Keratinocyte (primary cell): Measurements from ENCODE around the gene LENG8. TPM values are rescaled to one million over a fixed set of nuclear protein-coding genes. Genes with fewer than 3 reads are reported as not detected.

ENCODE experiments used
- DNase-seq: peaks from one replicate; pipeline ENCODE4 v3.0.0-alpha.2; 2011; ENCODE audit warnings: low read depth, missing footprints, low spot score
- FAIRE-seq: peaks from 2 replicates; lab custom pipeline; 2011; peaks lifted over from hg19 to GRCh38; lab: Jason Lieb, UNC
- H2AFZ ChIP-seq: 2 replicates; pipeline ENCODE4 v1.6.0; 2012; ENCODE audit warnings: low read length, control low read depth, inconsistent platforms; ENCODE audit not compliant: control insufficient read depth
- H3K27ac ChIP-seq: 2 replicates; pipeline ENCODE4 v1.5.1; 2011; ENCODE audit warnings: low read length; ENCODE audit not compliant: control insufficient read depth, insufficient read depth
- H3K27me3 ChIP-seq: 3 replicates; pipeline ENCODE4 v1.6.0; 2011; ENCODE audit warnings: low read length; ENCODE audit not compliant: control insufficient read depth, insufficient read depth; ENCODE audit errors: extremely low read depth
- H3K36me3 ChIP-seq, 2 experiments: 2 replicates in 1 of 2; 3 replicates in 1 of 2; pipeline ENCODE4 v1.5.1; 2011; ENCODE audit warnings: low read length in 2 of 2, mild to moderate bottlenecking in 1 of 2; ENCODE audit not compliant: control insufficient read depth in 2 of 2, insufficient read depth in 2 of 2; ENCODE audit errors: extremely low read depth in 1 of 2
- H3K4me1 ChIP-seq: 3 replicates; pipeline ENCODE4 v1.5.1; 2011; ENCODE audit warnings: low read length; ENCODE audit not compliant: control insufficient read depth, insufficient read depth; ENCODE audit errors: extremely low read depth
- H3K4me2 ChIP-seq: 3 replicates; pipeline ENCODE4 v1.6.0; 2011; ENCODE audit warnings: low read depth, low read length; ENCODE audit not compliant: control insufficient read depth, insufficient read depth; ENCODE audit errors: extremely low read depth
- H3K4me3 ChIP-seq, 3 experiments: fragments of 200-600 bp in 1 of 3; sonication (generic) in 1 of 3; 2 replicates in 2 of 3; 3 replicates in 1 of 3; pipeline ENCODE4 v1.5.1; 2011 to 2016; ENCODE audit warnings: low read length in 3 of 3, mild to moderate bottlenecking in 3 of 3, control low read depth in 2 of 3, inconsistent platforms in 1 of 3, low read depth in 1 of 3, mixed read lengths in 1 of 3, mixed run types in 1 of 3, moderate library complexity in 1 of 3; ENCODE audit not compliant: control insufficient read depth in 2 of 3, insufficient read depth in 2 of 3; ENCODE audit errors: extremely low read depth in 1 of 3
- H3K79me2 ChIP-seq: 2 replicates; pipeline ENCODE4 v1.6.0; 2012; ENCODE audit warnings: low read length; ENCODE audit not compliant: control insufficient read depth, insufficient read depth
- H3K9ac ChIP-seq: 3 replicates; pipeline ENCODE4 v1.6.0; 2011; ENCODE audit warnings: low read length; ENCODE audit not compliant: control insufficient read depth, insufficient read depth; ENCODE audit errors: extremely low read depth
- H3K9me1 ChIP-seq: 3 replicates; pipeline ENCODE4 v1.6.0; 2011; ENCODE audit warnings: low read length; ENCODE audit not compliant: control insufficient read depth, insufficient read depth; ENCODE audit errors: extremely low read depth
- H3K9me3 ChIP-seq: 2 replicates; pipeline ENCODE4 v1.5.1; 2012; ENCODE audit warnings: low read depth, low read length; ENCODE audit not compliant: control insufficient read depth
- H4K20me1 ChIP-seq: 3 replicates; pipeline ENCODE4 v1.6.0; 2011; ENCODE audit warnings: low read length; ENCODE audit not compliant: control insufficient read depth, insufficient read depth; ENCODE audit errors: extremely low read depth
- EZH2 ChIP-seq: IDR thresholded peaks from one replicate; pipeline ENCODE4 v1.6.1; 2012; ENCODE audit warnings: inconsistent platforms, mild to moderate bottlenecking, low read length, moderate library complexity
- dilution Hi-C: fragments of 300-500 bp; cut with MboI; formaldehyde crosslinking; loops from one replicate; pipeline ENCODE4 v1.7.0; 2020; ENCODE audit warnings: low sequenced_read_pairs; ENCODE audit not compliant: extremely low pct_ligation_motif_present
- polyA plus RNA-seq, 5 experiments: library from polyadenylated mRNA; depleted of rRNA in 3 of 5; stranded (reverse) in 3 of 5; stranded (forward) in 1 of 5; unstranded in 1 of 5; fragments of >200 nt; gene quantifications; 1 replicate in 1 of 5; 2 replicates in 3 of 5; 3 replicates in 1 of 5; pipeline versions ENCODE4 v1.2.1 to v1.2.3, GENCODE V29; 2011 to 2012; ENCODE audit warnings: missing spikeins in 2 of 5, low read depth in 1 of 5, low replicate concordance in 1 of 5
- TF ChIP-seq, protein P1 (sequence below), 3 experiments: IDR thresholded peaks in 1 of 3; conservative IDR thresholded peaks in 1 of 3; optimal IDR thresholded peaks in 1 of 3; 2 replicates in 2 of 3; 3 replicates in 1 of 3; pipeline versions ENCODE3 to v1.5.1; 2011; ENCODE audit warnings: low read length in 3 of 3, mild to moderate bottlenecking in 3 of 3, moderate library complexity in 2 of 3, control low read depth in 1 of 3, inconsistent platforms in 1 of 3; ENCODE audit not compliant: insufficient read depth in 2 of 3; ENCODE audit errors: extremely low read depth in 1 of 3

Gene LENG8
- polyA plus RNA-seq, 1 donor (not counting 4 experiments of a cell fraction or from before 2014, with no cell fraction given), result 29.4 TPM

DNA sequence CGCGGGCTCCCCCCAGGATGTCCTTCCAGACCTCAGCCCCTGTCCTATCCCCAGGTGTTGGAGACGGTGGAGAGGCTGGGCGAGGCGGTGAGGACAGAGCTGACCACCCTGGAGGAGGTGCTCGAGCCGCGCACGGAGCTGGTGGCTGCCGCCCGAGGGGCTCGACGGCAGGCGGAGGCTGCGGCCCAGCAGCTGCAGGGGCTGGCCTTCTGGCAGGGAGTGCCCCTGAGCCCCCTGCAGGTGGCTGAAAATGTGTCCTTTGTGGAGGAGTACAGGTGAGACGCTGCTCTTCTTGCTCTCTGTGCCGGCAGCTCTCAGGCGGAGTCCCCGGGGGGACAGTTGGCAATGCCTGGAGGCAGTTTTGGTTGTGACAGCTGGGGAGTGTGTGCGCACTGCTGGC lies 26.9 kb upstream of the LENG8 start:
- H3K4me2 ChIP-seq, result no peak overlapping the region
- no peaks in the 10 kb centered on the region for H3K4me1 ChIP-seq
- no peaks in the 10 kb centered on the region for H3K79me2 ChIP-seq
- no peak for DNase-seq
- no peaks in the 10 kb centered on the region for H4K20me1 ChIP-seq
- H3K36me3 ChIP-seq, result no peaks in the 10 kb centered on the region
- no peak overlapping the region for H2AFZ ChIP-seq
- TF ChIP-seq, protein P1, sequence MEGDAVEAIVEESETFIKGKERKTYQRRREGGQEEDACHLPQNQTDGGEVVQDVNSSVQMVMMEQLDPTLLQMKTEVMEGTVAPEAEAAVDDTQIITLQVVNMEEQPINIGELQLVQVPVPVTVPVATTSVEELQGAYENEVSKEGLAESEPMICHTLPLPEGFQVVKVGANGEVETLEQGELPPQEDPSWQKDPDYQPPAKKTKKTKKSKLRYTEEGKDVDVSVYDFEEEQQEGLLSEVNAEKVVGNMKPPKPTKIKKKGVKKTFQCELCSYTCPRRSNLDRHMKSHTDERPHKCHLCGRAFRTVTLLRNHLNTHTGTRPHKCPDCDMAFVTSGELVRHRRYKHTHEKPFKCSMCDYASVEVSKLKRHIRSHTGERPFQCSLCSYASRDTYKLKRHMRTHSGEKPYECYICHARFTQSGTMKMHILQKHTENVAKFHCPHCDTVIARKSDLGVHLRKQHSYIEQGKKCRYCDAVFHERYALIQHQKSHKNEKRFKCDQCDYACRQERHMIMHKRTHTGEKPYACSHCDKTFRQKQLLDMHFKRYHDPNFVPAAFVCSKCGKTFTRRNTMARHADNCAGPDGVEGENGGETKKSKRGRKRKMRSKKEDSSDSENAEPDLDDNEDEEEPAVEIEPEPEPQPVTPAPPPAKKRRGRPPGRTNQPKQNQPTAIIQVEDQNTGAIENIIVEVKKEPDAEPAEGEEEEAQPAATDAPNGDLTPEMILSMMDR (optimal IDR thresholded peaks at IDR 0.05 in 1 of 3, IDR thresholded peaks at IDR 0.05 in 1 of 3, conservative IDR thresholded peaks at IDR 0.05 in 1 of 3; ENCODE audit: extremely low read depth in 1 of 3, insufficient read depth in 2 of 3, low read length in 3 of 3), result no peak
- TF ChIP-seq EZH2, result no peak
- H3K9ac ChIP-seq, result no peak overlapping the region
- no peaks in the 10 kb centered on the region for H3K9me3 ChIP-seq
- no peak overlapping the region for H3K4me3 ChIP-seq
- peaks cover 30% of the 10 kb centered on the region for H3K27me3 ChIP-seq
- FAIRE-seq, result no peak
- dilution Hi-C loops, result no loop called here
- H3K9me1 ChIP-seq, result no peaks in the 10 kb centered on the region
- H3K27ac ChIP-seq, result no peak overlapping the region

DNA sequence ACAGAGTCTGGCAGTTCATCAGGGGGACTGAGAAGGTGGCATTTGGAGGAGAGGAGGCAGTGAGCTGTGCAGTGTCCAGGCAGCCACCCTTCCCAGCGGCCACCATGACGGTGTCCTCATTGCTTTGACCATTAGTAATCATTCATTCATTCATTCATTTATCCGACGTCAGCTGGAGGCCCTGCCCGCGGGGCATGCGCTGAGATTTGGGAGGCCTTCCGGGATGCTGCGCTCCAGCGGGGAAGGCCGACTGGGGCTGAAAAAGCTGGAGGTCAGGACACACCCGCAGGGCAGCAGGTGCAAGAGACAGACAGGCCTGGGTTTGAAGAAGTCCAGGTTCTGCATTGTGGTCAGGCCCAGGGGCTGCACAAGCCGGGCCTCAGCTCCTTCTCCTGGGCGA lies 24.8 kb upstream of the LENG8 start:
- H3K27me3 ChIP-seq, result peaks cover 30% of the 10 kb centered on the region
- H3K9me1 ChIP-seq, result no peaks in the 10 kb centered on the region
- H3K4me3 ChIP-seq, result no peak overlapping the region
- no peak overlapping the region for H3K27ac ChIP-seq
- no peak overlapping the region for H3K4me2 ChIP-seq
- H3K9ac ChIP-seq, result no peak overlapping the region
- TF ChIP-seq, protein P1 (optimal IDR thresholded peaks at IDR 0.05 in 1 of 3, IDR thresholded peaks at IDR 0.05 in 1 of 3, conservative IDR thresholded peaks at IDR 0.05 in 1 of 3; ENCODE audit: extremely low read depth in 1 of 3, insufficient read depth in 2 of 3, low read length in 3 of 3), result no peak
- TF ChIP-seq EZH2, result no peak
- no peaks in the 10 kb centered on the region for H3K4me1 ChIP-seq
- H2AFZ ChIP-seq, result no peak overlapping the region
- no peaks in the 10 kb centered on the region for H3K9me3 ChIP-seq
- no peaks in the 10 kb centered on the region for H4K20me1 ChIP-seq
- FAIRE-seq (no peak), DNase-seq (no peak)
- dilution Hi-C loops, result no loop called here
- no peaks in the 10 kb centered on the region for H3K79me2 ChIP-seq
- no peaks in the 10 kb centered on the region for H3K36me3 ChIP-seq
